ENCODE results near the gene TCF7L2.

The TCF7L2 gene

GRCh38 chr10:113086282-113086681 lies 136.2 kb downstream of the TCF7L2 start:
- no peaks in the 10 kb centered on the region for H3K27me3 ChIP-seq
- no peaks in the 10 kb centered on the region for H3K36me3 ChIP-seq
- H3K4me1 ChIP-seq (ENCODE audit: control insufficient read depth in 1 of 2, insufficient read depth in 1 of 2, low read depth in 1 of 2, low read length in 1 of 2), result peaks cover 6% of the 10 kb centered on the region in 2 experiments
- no peaks in the 10 kb centered on the region for H3K9me3 ChIP-seq
- no peak for TF ChIP-seq CTCF (IDR thresholded peaks at IDR 0.05)
- no peak overlapping the region for H3K4me3 ChIP-seq (ENCODE audit: low read depth in 1 of 2, low read length in 1 of 2)
- no peak overlapping the region for H3K27ac ChIP-seq

GRCh38 chr10:113087165-113088029 lies 137.3 kb downstream of the TCF7L2 start:
- no peak overlapping the region for H3K27ac ChIP-seq
- no peaks in the 10 kb centered on the region for H3K9me3 ChIP-seq
- H3K4me1 ChIP-seq (ENCODE audit: control insufficient read depth in 1 of 2, insufficient read depth in 1 of 2, low read depth in 1 of 2, low read length in 1 of 2), result peaks cover 6% of the 10 kb centered on the region in 2 experiments
- TF ChIP-seq CTCF (IDR thresholded peaks at IDR 0.05), result no peak
- H3K4me3 ChIP-seq (ENCODE audit: low read depth in 1 of 2, low read length in 1 of 2), result no peak overlapping the region
- no peaks in the 10 kb centered on the region for H3K27me3 ChIP-seq
- H3K36me3 ChIP-seq, result no peaks in the 10 kb centered on the region

GRCh38 chr10:113088194-113088593 lies 138.1 kb downstream of the TCF7L2 start:
- Histone ChIP-seq H3K4me3 (ENCODE audit: low read depth in 1 of 2, low read length in 1 of 2) (no peak overlapping the region), H3K27me3 (no peaks in the 10 kb centered on the region), H3K27ac (no peak overlapping the region), H3K36me3 (no peaks in the 10 kb centered on the region), H3K9me3 (no peaks in the 10 kb centered on the region), H3K4me1 (ENCODE audit: control insufficient read depth in 1 of 2, insufficient read depth in 1 of 2, low read depth in 1 of 2, low read length in 1 of 2) (peaks cover 6% of the 10 kb centered on the region in 2 experiments)
- TF ChIP-seq CTCF (IDR thresholded peaks at IDR 0.05), result no peak

GRCh38 chr10:113089551-113089950 lies 139.5 kb downstream of the TCF7L2 start:
- TF ChIP-seq CTCF (IDR thresholded peaks at IDR 0.05), result no peak
- H3K27me3 ChIP-seq, result no peaks in the 10 kb centered on the region
- H3K9me3 ChIP-seq, result no peaks in the 10 kb centered on the region

GRCh38 chr10:113091920-113092319 lies 141.9 kb downstream of the TCF7L2 start:
- H3K27ac ChIP-seq, result no peak overlapping the region
- no peaks in the 10 kb centered on the region for H3K9me3 ChIP-seq
- no peaks in the 10 kb centered on the region for H3K36me3 ChIP-seq
- no peaks in the 10 kb centered on the region for H3K27me3 ChIP-seq
- TF ChIP-seq CTCF (IDR thresholded peaks at IDR 0.05), result no peak
- no peak overlapping the region for H3K4me3 ChIP-seq (ENCODE audit: low read depth in 1 of 2, low read length in 1 of 2)
- H3K4me1 ChIP-seq (ENCODE audit: control insufficient read depth in 1 of 2, insufficient read depth in 1 of 2, low read depth in 1 of 2, low read length in 1 of 2), result peaks cover 19% of the 10 kb centered on the region in 2 experiments

More at GRCh38 chr10:113089551-113089950, 139.5 kb downstream of the TCF7L2 start:
- Histone ChIP-seq H3K4me3 (ENCODE audit: low read depth in 1 of 2, low read length in 1 of 2) (no peak overlapping the region), H3K4me1 (ENCODE audit: control insufficient read depth in 1 of 2, insufficient read depth in 1 of 2, low read depth in 1 of 2, low read length in 1 of 2) (peaks cover 14 to 16% of the 10 kb centered on the region in 2 experiments), H3K36me3 (no peaks in the 10 kb centered on the region), H3K27ac (no peak overlapping the region)

Data from neutrophil (primary cell).